HG02852 (cell line): ENCODE data around the gene ADAM15.

Experiments
- ATAC-seq: cut with Tn5 transposase; IDR thresholded peaks from one replicate; pipeline ENCODE4 v1.9.1; 2021; ENCODE audit warnings: mild to moderate bottlenecking, moderate library complexity; ENCODE audit not compliant: unreplicated experiment

ADAM15 gene

DNA sequence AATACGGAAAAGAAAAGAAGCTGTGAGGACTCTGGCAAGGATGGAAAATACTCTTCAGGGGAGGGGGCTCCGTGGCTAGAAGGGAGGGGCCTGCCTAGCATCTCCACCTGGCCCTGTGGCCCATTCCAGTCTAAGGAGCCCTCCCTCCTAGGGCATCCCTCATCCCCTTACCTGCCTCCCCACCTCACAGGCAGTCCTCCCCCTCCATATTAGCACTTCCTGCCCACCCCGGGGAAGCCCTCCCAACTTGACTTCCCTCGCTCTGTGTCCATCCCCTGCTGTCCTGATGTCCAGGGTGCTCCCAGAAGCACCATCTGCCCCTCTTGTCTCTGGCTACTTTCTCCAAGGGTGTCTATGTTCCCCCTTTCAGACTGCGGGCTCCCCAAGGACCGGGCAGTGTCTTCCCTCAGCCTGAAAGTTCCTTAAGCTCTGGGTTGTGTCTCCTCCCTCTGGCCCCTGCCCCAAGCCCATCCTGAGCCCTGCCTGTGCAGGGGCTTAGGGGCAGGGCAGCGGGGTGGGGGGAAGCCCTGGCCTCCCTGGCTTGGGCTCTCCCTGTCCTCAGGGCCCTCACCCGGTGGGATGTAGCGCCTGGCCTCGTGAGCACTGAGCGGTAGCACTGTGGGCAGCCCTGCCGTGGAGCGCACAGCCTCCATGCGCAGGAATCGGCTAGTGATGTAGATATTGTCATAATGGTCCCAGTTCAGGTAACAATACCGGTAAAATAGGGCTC is 21.4 kb upstream of the ADAM15 start:
- ATAC-seq = no peak

DNA sequence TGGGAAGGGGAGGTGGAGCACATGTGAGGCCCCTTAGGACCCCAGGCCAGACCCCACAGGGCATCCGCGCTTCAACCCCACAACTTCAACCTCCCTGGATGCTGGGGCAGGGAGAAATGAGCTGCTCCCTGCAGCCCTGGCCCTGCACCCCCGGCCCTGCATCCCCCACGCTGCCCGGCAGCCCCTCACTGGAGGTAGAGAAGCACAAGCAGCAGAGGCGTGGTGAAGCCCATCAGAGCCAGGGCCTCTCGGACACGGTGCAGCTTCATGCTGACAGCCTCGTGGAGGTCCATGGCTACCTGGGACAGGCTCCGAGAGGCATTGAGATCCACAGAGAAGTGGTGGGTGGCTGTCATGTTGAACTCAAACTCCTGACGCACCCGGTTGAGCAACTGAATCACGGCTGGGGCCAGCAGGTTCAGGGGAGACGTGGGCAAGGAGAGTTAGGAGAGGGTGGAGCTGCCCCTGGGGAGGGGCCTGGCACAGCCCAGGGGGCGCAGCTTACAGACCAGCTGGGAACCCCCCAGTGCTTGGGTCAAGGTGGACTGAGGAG is 20.8 kb upstream of the ADAM15 start:
- no peak for ATAC-seq

DNA sequence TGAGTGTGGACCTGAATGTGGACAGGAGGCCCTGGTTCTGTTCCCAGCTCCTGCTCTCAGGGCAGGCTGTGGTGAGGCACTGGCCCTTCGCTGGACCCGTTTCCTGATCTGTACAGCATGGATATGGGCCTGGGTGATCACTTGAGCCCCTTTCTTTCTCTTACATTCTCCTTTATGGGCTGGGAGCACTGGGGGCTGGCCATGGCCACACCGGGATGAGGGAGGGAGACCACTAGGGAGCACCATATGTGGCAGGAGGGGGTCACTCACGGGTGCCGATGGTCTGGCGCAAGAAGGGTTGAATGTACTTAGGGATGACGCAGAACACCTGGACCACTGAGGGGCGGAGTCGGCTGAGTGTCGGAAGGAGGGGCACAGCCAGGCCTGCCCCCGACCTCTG is 20.2 kb upstream of the ADAM15 start:
- ATAC-seq = no peak

DNA sequence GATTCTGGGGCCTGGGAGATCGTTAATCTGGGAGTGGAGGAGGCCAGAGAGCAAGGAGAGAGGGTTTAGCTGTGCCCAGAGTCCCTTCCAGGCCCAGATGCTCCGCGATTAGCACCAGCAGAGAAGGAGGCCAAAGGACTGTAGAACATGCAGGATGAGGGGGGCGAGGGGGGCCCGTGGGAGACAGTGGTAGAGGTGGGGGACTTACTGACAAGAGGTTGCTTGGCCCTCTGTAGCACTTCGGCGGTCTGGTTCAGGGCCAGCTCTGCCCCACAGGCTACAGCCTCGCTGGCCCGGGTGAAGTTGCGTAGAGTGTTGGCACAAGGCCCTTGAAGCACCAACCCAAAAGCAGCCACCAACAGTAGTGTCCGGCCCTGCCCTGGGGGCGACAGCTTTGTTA is 18.2 kb upstream of the ADAM15 start:
- no peak for ATAC-seq

DNA sequence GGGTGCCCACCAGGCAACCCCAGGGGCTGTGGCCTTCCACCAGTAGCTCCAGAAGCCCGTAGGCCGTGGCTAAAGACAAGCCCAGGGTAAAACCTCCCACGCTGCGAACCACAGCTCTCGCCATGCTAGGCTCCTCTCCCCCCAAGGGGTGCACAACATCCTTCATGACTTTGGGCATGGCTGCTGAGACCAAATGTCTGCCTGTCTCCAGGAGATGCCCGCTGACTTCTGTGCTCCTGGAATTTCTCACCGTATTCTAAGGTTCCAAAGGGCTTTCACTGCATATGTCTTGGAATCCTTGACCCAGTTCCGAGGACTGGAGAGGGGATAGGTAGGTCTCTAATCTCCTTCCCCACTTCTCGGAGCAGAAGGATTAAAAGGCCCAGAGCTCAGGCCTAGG is 17.6 kb upstream of the ADAM15 start, which contains the start of the genes DCST1 and DCST2:
Gene DCST1 (plus strand): TSS at position 301 of the 400 bp plus-strand sequence. CDS start 213 bp downstream, outside the sequence.
Gene DCST2 (minus strand): TSS at position 258 of the 400 bp plus-strand sequence. CDS start 80 bp downstream, at position 178.
- no peak for ATAC-seq

DNA sequence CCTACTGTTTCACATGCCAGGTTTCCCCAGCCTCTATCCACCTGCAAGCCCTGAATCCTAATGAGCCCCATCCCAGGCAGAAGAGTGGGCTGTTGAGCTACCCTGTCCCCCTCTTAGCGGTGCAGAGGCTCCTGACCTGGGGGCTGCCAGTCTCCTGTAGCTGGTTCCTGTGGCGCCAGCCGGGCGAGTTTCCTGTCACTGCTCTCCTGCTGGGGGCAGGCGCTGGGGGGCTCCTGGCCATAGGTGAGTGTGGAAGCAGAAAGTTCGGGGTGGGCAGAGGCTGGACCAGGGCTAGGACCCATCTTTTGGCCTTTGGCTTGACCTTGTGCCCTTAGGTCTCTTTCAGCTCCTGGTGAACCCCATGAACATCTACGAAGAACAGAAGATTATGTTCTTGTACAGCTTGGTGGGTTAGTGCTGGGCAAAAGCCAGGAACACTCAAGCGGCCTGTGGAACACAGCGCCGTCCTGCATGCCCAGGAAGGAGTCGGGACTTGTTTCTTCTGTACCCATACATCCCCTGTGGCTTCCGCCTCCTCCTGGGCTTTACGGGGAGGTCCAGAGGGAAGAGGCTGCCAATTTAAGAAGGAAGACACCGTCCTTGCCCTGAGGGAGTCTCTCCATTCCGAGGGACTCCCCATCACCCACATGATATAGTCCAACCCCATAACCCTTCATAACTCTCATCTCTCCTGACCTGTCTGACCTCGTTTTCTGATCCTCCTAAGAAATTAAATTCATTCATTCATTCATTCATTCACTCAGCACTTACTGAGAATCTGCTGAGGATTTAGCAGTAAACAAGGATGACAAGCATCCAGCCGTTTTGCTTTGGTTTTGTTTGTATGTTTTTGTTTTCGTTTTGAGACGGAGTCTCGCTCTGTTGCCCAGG is 16.6 kb upstream of the ADAM15 start:
- ATAC-seq = no peak

DNA sequence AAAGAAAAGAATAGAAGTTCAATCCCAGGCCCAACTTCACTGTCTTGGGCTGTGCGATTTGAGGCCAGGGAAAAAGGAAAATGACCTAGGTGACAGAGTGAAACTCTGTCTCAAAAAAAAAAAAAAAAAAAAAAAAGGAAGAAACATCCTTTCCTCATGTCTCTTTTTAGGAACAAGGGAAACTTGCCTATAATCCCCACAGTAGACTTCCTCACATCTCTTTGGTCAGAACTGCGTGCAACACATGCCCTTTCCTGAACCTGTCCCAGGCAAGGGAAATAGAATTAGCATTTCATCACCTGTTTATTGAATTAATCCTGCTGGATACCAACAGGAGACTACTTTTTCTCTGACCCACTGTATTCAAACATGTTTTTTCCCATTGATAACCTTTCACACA is 15.2 kb upstream of the ADAM15 start:
- no peak for ATAC-seq

DNA sequence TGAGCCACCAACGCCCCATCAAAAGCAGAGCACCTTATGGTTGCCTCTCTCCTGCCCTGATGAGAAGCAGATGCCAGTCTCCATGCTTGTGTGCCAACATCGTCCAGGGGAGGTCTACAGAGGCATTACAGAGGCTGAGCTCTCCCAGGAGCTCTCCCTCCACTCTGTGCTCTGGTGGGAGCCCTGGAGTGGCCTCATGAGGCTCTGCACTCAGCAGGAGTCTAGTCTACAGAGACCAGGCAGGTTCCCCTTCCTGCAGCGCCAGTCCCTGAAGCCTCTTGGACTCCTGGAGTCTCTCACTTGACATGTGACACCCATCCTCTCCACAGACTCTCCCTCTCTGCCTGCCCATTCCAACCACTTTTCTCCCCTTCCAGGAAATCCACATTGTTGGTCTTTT is 14.1 kb upstream of the ADAM15 start:
- no peak for ATAC-seq

DNA sequence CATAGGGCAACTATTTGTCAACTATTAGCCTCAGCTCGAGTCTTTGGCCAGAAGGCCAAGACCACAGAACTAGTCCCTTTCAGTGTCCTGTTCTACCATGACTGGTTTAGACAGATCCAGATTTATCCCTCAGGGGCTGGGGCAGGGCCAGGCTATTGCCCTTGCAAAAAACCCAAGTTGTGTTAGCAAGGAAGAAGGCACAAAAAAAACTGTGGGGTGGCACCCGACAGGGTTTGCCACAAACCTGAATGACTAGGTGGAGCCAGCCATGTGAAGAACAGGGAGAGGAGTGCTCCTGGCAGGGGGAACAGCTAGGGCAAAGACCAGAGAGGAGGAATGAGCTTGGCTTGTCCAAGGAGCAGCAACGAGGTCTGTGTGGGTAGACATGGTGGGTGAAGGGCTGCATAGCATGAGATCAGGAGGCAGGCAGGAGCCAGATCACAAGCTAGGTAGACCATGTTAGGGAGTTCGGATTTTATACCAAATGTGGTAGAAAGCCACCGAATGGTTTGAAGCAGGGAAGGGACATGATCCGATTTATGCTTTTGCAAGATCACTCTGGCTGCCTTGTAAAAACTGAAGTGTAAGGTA is 13.2 kb upstream of the ADAM15 start:
- no peak for ATAC-seq

DNA sequence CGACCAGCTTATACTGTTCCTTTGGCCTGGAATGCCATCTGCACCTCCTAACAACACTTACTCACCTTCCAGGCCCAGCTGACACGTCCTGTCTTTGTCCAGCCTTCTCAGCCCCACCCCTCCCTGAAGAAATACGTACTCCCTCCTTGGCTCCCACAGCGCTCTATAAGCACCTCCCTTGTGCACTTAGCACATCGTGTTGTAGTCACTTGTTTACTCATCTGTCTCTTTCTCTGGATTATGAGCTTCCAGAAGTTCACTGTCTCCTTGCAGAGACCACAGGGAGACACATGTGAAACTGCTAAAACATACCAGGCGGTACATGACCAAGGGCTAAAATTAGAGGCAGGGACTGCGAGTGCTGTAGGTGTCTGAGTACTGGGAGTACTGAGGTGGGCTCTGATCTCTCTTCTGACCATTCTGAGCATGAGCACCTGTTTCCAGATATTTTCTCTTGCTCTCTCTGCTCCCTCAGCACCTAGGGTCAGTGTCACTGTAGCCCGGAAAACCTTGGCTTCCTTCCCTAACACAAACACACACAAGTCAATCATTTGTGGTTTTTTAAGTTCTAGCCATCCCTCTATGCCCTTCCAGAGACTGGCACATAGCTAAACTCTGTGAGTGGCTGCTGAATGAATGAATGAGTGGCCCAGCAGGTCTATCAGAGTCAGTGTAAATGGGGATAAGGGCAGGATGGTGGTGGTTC is 12.4 kb upstream of the ADAM15 start:
- ATAC-seq = no peak

DNA sequence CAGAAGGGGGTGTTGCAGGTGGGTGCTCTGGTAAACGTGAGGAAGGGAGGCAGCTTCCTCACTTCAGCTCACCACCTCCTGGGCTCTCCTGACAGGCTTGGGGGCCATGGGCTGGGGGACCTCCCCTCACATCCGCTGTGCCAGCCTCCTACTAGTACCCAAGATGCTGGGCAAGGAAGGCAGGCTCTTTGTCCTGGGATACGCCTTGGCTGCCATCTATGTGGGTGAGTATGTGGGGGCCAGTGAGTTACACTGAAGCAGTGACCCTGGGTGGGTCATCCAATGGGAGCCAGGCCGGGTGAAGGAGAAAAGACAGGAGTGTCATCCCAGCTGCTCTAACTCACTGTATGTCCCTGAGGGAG is 11.8 kb upstream of the ADAM15 start:
- ATAC-seq = no peak

DNA sequence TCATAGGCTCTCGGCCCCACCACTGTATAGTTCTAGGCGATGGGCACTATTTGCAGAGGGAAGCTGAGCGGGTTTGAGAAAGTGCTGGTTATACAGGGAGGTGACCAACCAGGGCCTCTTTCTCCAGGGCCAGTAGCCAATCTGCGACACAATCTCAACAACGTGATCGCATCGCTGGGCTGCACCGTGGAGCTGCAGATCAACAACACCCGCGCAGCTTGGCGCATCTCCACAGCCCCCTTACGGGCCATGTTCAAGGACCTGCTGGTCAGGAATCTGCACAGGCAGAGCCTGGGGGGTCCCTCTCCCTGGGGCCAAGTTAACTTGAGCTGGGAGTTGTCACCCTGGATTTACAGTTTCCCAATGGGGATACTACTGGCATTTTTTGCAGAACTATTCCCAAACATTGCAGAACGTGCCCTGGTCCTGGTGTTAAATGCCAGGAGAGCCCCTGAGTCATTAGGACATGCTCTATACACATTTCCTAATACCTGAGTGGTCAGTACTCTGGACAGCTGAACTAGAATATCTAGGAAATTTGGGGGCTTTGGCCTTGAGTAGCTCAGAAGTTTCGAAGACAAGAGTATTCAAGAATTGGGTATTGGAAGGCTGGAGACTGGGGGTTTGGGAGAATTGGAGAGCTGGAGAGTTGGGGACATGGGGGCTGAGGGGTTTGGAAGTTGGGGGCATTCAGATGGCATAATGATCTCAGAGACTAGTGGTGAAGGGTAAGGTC is 10.6 kb upstream of the ADAM15 start:
- no peak for ATAC-seq

DNA sequence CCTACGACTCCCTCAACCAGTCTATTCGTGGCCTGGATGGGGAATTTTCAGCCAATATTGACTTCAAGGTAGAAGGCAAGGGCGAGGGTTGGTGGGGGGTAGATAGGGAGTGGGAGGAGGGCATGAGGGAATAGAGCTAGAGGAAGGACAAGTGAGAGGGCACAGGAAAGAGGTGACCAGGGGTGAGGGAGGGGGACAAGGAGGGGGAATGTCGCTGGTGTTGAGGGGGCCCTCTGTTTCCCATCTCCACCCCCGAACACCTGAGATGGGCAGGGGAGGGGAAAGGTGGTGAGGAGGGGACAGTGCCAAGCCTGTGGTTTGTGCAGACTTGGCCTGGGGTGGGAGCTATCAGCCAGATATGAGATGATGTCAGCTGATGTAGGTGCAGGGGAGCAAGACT is 8.3 kb upstream of the ADAM15 start:
- no peak for ATAC-seq

DNA sequence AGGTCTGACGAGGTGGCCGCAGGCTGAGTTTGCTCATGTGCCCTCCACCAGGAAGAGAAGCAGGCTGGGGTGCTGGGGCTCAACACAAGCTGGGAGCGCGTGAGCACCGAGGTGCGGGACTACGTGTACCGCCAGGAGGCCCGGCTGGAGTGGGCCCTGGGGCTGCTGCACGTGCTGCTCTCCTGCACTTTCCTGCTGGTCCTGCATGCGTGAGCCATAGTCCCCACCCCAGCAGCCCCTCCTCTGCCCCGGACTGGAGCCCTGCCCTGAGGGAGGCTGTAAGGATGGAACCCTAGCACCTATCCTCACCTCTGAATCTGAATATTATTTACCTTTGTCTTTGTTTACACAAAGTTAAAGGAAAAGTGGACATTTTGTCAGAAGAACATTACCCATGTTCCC is 7.8 kb upstream of the ADAM15 start:
- ATAC-seq = no peak

DNA sequence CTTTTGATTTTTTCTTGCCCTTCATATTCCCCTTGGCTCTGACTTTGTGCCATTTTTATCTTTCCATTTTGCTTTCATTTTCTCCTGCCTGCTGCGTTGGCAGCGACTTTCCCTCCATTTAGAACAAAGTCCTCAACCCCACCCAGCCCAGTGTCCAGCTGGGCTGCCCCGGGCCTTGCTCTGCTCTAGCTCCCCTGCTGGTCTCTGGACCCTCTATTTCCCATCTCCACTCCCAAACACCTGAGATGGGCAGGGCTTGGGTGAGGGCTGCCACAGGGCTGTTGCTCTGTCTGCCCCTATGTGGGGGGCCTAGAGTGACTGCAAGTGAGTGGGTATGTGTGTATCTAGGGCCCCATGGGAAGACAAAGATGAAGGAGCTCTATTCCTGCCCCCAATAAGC is 7.3 kb upstream of the ADAM15 start:
- ATAC-seq = no peak

DNA sequence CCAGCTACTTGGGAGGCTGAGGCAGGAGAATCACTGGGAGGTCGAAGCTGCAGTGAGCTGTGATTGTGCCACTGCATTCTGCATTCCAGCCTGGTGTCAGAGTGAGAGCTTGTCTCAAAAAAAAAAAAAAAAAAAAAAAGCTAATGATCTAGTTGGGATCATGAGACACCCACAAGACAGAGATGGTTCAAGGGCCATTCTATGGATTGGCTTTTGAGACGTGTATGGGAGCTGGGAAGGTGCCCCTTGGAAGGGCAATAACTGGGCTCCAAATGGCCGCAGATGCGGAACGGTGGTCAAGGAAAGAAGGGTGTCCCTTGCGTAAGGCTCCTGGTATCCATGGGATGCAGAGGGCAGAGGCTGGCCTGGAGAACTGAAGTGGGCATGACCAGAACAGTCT is 6.8 kb upstream of the ADAM15 start:
- ATAC-seq = no peak

DNA sequence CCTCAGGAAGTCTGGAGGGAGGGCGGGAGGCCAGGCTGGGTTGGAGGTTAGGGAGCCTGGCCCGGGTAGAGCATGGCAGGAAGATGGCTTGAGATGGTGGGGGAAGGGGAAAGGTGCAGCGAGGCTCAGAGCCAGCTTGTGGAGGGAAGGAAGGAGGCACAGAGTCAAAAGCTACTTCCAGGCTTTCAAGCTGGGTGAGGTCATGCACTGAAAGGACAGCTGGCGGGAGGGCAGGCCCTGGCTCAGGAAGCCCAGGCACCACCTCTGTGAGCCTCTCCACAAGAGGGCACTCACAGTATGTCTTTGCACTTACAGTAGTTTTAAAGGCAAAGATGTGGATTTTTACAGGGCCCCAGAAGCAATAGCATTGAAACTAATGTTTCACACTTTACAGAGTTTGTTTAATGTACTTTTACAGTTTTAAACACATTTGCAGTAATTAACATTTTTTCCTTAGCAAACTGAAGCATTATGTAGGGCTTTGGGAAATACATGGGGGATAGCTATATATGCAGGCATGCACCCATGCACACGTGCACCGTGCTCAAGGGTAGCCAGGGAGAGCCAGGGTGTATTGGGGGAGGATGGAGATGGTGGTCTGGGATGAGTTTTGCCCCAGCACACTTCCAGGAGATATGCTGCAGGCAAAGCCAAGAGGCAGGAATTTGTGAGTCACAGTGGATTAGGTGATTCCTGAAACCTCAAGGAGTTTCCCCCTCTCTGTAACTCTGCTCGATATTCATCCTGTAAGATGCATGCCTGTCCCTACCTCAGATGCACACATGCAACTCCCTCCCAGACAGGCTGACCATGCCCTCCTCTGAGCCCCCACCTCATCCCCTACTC is 6.1 kb upstream of the ADAM15 start:
- ATAC-seq = no peak

DNA sequence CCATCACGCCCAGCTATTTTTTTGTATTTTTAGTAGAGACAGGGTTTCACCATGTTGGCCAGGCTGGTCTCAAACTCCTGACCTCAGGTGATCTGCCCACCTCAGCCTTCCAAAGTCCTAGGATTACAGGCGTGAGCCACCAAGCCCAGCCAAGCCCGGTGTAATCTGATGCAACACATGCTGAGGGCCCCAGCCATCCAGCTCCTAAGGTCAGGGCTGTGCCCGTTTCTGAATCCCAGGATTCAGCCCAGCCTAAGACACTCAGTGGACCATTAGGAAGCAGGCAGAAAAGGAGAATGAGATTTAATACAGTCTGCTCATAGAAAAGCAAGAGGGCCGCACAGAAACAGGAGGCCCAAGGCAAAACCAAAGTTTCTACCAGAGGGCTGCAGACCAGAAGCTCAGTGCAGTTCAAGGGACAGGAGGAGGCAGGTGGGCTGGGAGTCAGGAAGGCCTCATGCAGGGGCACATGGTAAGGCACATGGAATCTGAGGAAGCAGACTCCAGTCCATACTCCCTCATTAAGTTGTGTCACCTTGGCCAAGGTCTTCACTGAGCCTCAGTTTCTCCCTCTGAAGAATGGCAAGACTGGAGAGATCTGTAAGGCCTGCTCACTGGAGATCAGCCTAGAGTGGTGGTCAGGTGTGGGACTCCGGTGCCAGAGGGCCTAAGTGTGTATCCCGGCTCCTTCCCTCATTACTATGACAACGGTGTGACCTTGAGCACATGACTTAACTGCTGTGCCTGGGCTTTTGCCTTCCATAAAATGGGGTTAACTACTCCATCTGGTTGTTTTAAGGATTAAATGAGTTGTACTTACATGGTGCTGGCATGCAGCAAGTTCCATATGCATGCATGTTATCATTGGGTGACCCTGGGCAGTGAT is 2.4 kb upstream of the ADAM15 start:
- no peak for ATAC-seq
